Neural cell (in vitro differentiated cells): ENCODE data around the gene DNM1. TPM values are rescaled to one million over a fixed set of nuclear protein-coding genes. Genes with fewer than 3 reads are reported as not detected.

ENCODE experiments used
- H2AFZ ChIP-seq: fragments of 200-600, 300-800 bp; sonication (generic), shearing (Covaris generic); 2 replicates; pipeline ENCODE4 v1.6.0; 2014; ENCODE audit warnings: low read depth, mild to moderate bottlenecking, antibody characterized with exemption, low read length, moderate library complexity
- H3F3A ChIP-seq: fragments of 200-600 bp; shearing (Covaris generic); 2 replicates; pipeline ENCODE4 v1.6.1; 2016; ENCODE audit warnings: mild to moderate bottlenecking, moderate library complexity, mixed read lengths, antibody characterized with exemption, low read length; ENCODE audit not compliant: insufficient read depth, poor library complexity, severe bottlenecking
- H3K27ac ChIP-seq: fragments of 200-600, 300-800 bp; sonication (generic), shearing (Covaris generic); 2 replicates; pipeline ENCODE4 v1.5.1; 2014; ENCODE audit warnings: mild to moderate bottlenecking, low read length, moderate library complexity
- H3K27me3 ChIP-seq: fragments of 300-800, 200-600 bp; sonication (generic), shearing (Covaris generic); 2 replicates; pipeline ENCODE4 v1.6.0; 2014; ENCODE audit warnings: mild to moderate bottlenecking, low read depth, low read length, moderate library complexity; ENCODE audit not compliant: insufficient read depth
- H3K36me3 ChIP-seq: fragments of 300-800, 200-600 bp; sonication (generic), shearing (Covaris generic); 2 replicates; pipeline ENCODE4 v1.5.1; 2014; ENCODE audit warnings: mild to moderate bottlenecking, antibody characterized with exemption, low read length, moderate library complexity; ENCODE audit not compliant: insufficient read depth
- H3K4me2 ChIP-seq: fragments of 300-800, 200-600 bp; sonication (generic), shearing (Covaris generic); 2 replicates; pipeline ENCODE4 v1.6.0; 2014; ENCODE audit warnings: mild to moderate bottlenecking, low read length
- H3K4me3 ChIP-seq: fragments of 300-800, 200-600 bp; sonication (generic), shearing (Covaris generic); 2 replicates; pipeline ENCODE4 v1.5.1; 2014; ENCODE audit warnings: mild to moderate bottlenecking, low read length, moderate library complexity
- H3K79me2 ChIP-seq: fragments of 200-600 bp; shearing (Covaris generic); replicated peaks from 2 replicates; pipeline ENCODE4 v1.6.0; 2014; ENCODE audit warnings: mild to moderate bottlenecking, low read length, moderate library complexity; ENCODE audit not compliant: insufficient read depth
- H3K9ac ChIP-seq: fragments of 300-800, 200-600 bp; sonication (generic), shearing (Covaris generic); 2 replicates; pipeline ENCODE4 v1.6.1; 2016; ENCODE audit warnings: mild to moderate bottlenecking, low read length, mixed read lengths
- H3K9me2 ChIP-seq: fragments of 200-600 bp; shearing (Covaris generic); 2 replicates; pipeline ENCODE4 v1.6.1; 2016; ENCODE audit warnings: mild to moderate bottlenecking, low read length, mixed read lengths; ENCODE audit not compliant: insufficient read depth
- H3K9me3 ChIP-seq: fragments of 200-600, 300-800 bp; sonication (generic), shearing (Covaris generic); 2 replicates; pipeline ENCODE4 v1.6.1; 2016; ENCODE audit warnings: mild to moderate bottlenecking, mixed run types, low read length, moderate library complexity, mixed read lengths
- H4K20me1 ChIP-seq: fragments of 200-600 bp; shearing (Covaris generic); 2 replicates; pipeline ENCODE4 v1.6.1; 2016; ENCODE audit warnings: mild to moderate bottlenecking, mixed run types; ENCODE audit not compliant: insufficient read depth
- EP300 ChIP-seq: fragments of 450-650 bp; conservative IDR thresholded peaks from 2 replicates; pipeline ENCODE4 v1.6.1; 2014; ENCODE audit warnings: antibody characterized with exemption, mild to moderate bottlenecking, moderate library complexity; ENCODE audit not compliant: poor library complexity, severe bottlenecking
- EZH2 ChIP-seq: fragments of 200-600, 300-800 bp; shearing (Covaris generic), sonication (generic); IDR thresholded peaks from 2 replicates; pipeline ENCODE4 v1.6.1; 2014; ENCODE audit warnings: antibody characterized with exemption, low read length, borderline replicate concordance, mild to moderate bottlenecking; ENCODE audit not compliant: insufficient read depth, poor library complexity, severe bottlenecking
- MXI1 ChIP-seq: fragments of 450-650 bp; conservative IDR thresholded peaks from 2 replicates; pipeline ENCODE4 v1.6.1; 2014; ENCODE audit warnings: antibody characterized with exemption, mild to moderate bottlenecking; ENCODE audit not compliant: poor library complexity, severe bottlenecking
- POLR2AphosphoS5 ChIP-seq: IDR thresholded peaks from 2 replicates; pipeline ENCODE4 v1.6.1; 2012
- RAD21 ChIP-seq: fragments of 450-650 bp; conservative IDR thresholded peaks from 2 replicates; pipeline ENCODE4 v1.6.1; 2014; ENCODE audit warnings: antibody characterized with exemption, mild to moderate bottlenecking, moderate library complexity
- SMC3 ChIP-seq: fragments of 450-650 bp; conservative IDR thresholded peaks from 2 replicates; pipeline ENCODE4 v1.6.1; 2014; ENCODE audit warnings: antibody characterized with exemption, mild to moderate bottlenecking, moderate library complexity; ENCODE audit not compliant: poor library complexity
- TAF1 ChIP-seq: IDR thresholded peaks from 2 replicates; pipeline ENCODE4 v1.6.1; 2012; ENCODE audit warnings: low read depth
- polyA plus RNA-seq: library from polyadenylated mRNA; depleted of rRNA; stranded (reverse); fragments of >200 nt; gene quantifications from 2 replicates; pipeline ENCODE4 v1.2.3, GENCODE V29; 2014
- TF ChIP-seq, protein P1 (sequence below): IDR thresholded peaks from 2 replicates; pipeline ENCODE4 v1.6.1; 2012; ENCODE audit warnings: borderline replicate concordance
- TF ChIP-seq, protein P2 (sequence below): fragments of 450-650 bp; IDR thresholded peaks from 2 replicates; pipeline ENCODE4 v1.5.1; 2014; ENCODE audit warnings: antibody characterized with exemption, mild to moderate bottlenecking, moderate library complexity; ENCODE audit not compliant: poor library complexity, severe bottlenecking

DNM1 gene
- polyA plus RNA-seq, 1 donor from 2014 or later = 104 TPM

DNA sequence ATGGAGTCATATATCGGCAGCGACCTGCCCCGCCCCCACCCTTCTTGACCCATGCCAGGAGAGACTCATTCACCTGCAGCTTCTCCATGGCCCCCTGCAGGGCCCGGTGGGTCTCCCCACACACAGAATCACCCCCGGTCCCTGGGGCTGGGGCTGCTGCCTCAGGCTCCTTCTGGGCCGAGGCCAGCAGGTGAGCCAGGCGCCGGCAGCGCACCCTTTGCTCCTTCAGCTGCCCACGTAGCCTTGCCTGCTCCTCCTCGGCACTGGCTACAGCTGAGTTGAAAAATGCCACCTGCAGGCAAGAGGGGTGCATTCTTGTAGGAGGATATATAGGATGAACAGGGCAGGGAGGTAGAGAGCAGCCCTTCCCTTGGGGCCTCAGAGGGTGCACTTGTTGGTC lies 54.7 kb downstream of the DNM1 start:
- Histone ChIP-seq H3K4me3 (no peak overlapping the region), H3K27me3 (no peaks in the 10 kb centered on the region), H3K36me3 (no peaks in the 10 kb centered on the region), H3K9me3 (no peaks in the 10 kb centered on the region), H3K9ac (no peak overlapping the region), H2AFZ (no peak overlapping the region), H3K4me2 (no peak overlapping the region), H3K79me2 (no peaks in the 10 kb centered on the region), H3K9me2 (no peaks in the 10 kb centered on the region), H3F3A (no peaks in the 10 kb centered on the region), H4K20me1 (no peaks in the 10 kb centered on the region), H3K27ac (no peak overlapping the region)
- no peak for TF ChIP-seq EZH2
- no peak for TF ChIP-seq TAF1
- TF ChIP-seq, protein P1, sequence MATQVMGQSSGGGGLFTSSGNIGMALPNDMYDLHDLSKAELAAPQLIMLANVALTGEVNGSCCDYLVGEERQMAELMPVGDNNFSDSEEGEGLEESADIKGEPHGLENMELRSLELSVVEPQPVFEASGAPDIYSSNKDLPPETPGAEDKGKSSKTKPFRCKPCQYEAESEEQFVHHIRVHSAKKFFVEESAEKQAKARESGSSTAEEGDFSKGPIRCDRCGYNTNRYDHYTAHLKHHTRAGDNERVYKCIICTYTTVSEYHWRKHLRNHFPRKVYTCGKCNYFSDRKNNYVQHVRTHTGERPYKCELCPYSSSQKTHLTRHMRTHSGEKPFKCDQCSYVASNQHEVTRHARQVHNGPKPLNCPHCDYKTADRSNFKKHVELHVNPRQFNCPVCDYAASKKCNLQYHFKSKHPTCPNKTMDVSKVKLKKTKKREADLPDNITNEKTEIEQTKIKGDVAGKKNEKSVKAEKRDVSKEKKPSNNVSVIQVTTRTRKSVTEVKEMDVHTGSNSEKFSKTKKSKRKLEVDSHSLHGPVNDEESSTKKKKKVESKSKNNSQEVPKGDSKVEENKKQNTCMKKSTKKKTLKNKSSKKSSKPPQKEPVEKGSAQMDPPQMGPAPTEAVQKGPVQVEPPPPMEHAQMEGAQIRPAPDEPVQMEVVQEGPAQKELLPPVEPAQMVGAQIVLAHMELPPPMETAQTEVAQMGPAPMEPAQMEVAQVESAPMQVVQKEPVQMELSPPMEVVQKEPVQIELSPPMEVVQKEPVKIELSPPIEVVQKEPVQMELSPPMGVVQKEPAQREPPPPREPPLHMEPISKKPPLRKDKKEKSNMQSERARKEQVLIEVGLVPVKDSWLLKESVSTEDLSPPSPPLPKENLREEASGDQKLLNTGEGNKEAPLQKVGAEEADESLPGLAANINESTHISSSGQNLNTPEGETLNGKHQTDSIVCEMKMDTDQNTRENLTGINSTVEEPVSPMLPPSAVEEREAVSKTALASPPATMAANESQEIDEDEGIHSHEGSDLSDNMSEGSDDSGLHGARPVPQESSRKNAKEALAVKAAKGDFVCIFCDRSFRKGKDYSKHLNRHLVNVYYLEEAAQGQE = no peak
- TF ChIP-seq MXI1 = no peak
- no peak for TF ChIP-seq RAD21
- no peak for TF ChIP-seq EP300
- TF ChIP-seq, protein P2, sequence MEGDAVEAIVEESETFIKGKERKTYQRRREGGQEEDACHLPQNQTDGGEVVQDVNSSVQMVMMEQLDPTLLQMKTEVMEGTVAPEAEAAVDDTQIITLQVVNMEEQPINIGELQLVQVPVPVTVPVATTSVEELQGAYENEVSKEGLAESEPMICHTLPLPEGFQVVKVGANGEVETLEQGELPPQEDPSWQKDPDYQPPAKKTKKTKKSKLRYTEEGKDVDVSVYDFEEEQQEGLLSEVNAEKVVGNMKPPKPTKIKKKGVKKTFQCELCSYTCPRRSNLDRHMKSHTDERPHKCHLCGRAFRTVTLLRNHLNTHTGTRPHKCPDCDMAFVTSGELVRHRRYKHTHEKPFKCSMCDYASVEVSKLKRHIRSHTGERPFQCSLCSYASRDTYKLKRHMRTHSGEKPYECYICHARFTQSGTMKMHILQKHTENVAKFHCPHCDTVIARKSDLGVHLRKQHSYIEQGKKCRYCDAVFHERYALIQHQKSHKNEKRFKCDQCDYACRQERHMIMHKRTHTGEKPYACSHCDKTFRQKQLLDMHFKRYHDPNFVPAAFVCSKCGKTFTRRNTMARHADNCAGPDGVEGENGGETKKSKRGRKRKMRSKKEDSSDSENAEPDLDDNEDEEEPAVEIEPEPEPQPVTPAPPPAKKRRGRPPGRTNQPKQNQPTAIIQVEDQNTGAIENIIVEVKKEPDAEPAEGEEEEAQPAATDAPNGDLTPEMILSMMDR = no peak
- no peak for TF ChIP-seq SMC3
- no peak for TF ChIP-seq POLR2AphosphoS5

DNA sequence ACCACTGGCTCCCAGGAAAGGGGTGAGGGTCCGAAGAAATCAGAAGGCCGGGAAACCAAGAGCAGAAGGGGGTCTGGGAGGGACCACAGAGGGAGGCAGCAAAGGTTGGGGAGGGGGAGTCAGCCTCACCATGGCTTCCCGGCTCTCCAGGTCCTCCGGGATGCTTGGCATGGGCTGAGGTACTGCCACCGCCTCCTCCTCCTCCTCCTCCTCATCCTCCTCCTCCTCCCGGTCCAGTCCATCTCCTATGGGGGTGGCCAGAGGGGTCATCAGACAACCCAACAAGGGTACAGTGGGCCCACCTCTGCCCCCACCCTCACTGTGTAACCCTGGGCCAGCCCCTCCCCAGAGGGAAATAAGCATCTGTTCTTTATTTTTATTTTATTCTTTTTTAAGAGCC lies 55.1 kb downstream of the DNM1 start:
- Histone ChIP-seq H3K9ac (no peak overlapping the region), H3K9me2 (no peaks in the 10 kb centered on the region), H4K20me1 (no peaks in the 10 kb centered on the region), H3K27ac (no peak overlapping the region), H3K9me3 (no peaks in the 10 kb centered on the region), H3F3A (no peaks in the 10 kb centered on the region), H3K4me3 (no peak overlapping the region), H3K27me3 (no peaks in the 10 kb centered on the region), H3K4me2 (no peak overlapping the region), H3K79me2 (no peaks in the 10 kb centered on the region), H3K36me3 (no peaks in the 10 kb centered on the region), H2AFZ (no peak overlapping the region)
- TF ChIP-seq, protein P2 = no peak
- TF ChIP-seq POLR2AphosphoS5 (no peak), RAD21 (no peak), SMC3 (no peak), TAF1 (no peak), EP300 (no peak), MXI1 (no peak), EZH2 (no peak)
- TF ChIP-seq, protein P1 = no peak
